CD4-positive, alpha-beta T cell treated with Interleukin-2 at 100 ng/mL for 4 hours (primary cell): ENCODE data around the gene COX4I1.
A peak's percentile ranks its signal among the peaks of the same experiment; 100 is the strongest.
"Not testable (repeated sequence)": the region's sequence is repeated elsewhere in the genome, so short reads cannot be mapped to it uniquely, and the experiment has no call there.

Experiments
- DNase-seq: peaks from one replicate; pipeline ENCODE4 v3.0.0-alpha.2; 2020; ENCODE audit warnings: low spot score

The COX4I1 gene

GRCh38 chr16:85803570-85803969 is 4.1 kb downstream of the COX4I1 start:
- no peak for DNase-seq

- DNase-seq = no peak
These were observed 6.0 kb downstream of the COX4I1 start for GRCh38 chr16:85805442-85806045.

- no peak for DNase-seq
These were observed 7.0 kb downstream of the COX4I1 start for GRCh38 chr16:85806539-85806938.

GRCh38 chr16:85807340-85807739 is 7.8 kb downstream of the COX4I1 start:
- DNase-seq = not testable (repeated sequence)

GRCh38 chr16:85808104-85808503 is 8.6 kb downstream of the COX4I1 start:
- DNase-seq = not testable (repeated sequence)

- DNase-seq = no peak
These were observed 9.4 kb downstream of the COX4I1 start for GRCh38 chr16:85808926-85809325.

- no peak for DNase-seq
These were observed 10.2 kb downstream of the COX4I1 start for GRCh38 chr16:85809645-85810044.

- DNase-seq = no peak
These were observed 10.7 kb downstream of the COX4I1 start for GRCh38 chr16:85810097-85810741.

GRCh38 chr16:85810742-85811115 is 11.2 kb downstream of the COX4I1 start:
- no peak for DNase-seq

- no peak for DNase-seq
These were observed 12.7 kb downstream of the COX4I1 start for GRCh38 chr16:85812031-85812807.

- DNase-seq = no peak
These were observed 13.6 kb downstream of the COX4I1 start for GRCh38 chr16:85812811-85813700.

GRCh38 chr16:85816159-85816558 is 16.7 kb downstream of the COX4I1 start:
- DNase-seq = no peak

- DNase-seq = not testable (repeated sequence)
These were observed 17.7 kb downstream of the COX4I1 start for GRCh38 chr16:85817195-85817594.

- peak; percentile 83 for DNase-seq
These were observed 19.8 kb downstream of the COX4I1 start for GRCh38 chr16:85819245-85819644.

- DNase-seq = no peak
These were observed 20.3 kb downstream of the COX4I1 start for GRCh38 chr16:85819771-85820170.

GRCh38 chr16:85820604-85821372 is 21.3 kb downstream of the COX4I1 start:
- DNase-seq = no peak

GRCh38 chr16:85821390-85822135 is 22.1 kb downstream of the COX4I1 start:
- peak; percentile 75 for DNase-seq

- DNase-seq = no peak
These were observed 22.6 kb downstream of the COX4I1 start for GRCh38 chr16:85822145-85822544.

GRCh38 chr16:85823328-85823920 is 23.9 kb downstream of the COX4I1 start:
- no peak for DNase-seq
